ENCODE measurements around the gene DNER.
"Not testable (repeated sequence)": the region's sequence is repeated elsewhere in the genome, so short reads cannot be mapped to it uniquely, and the experiment has no call there.

Gene DNER

GRCh38 chr2:229616433-229616832 is 97.9 kb downstream of the DNER start:
- no peak for DNase-seq

DNA sequence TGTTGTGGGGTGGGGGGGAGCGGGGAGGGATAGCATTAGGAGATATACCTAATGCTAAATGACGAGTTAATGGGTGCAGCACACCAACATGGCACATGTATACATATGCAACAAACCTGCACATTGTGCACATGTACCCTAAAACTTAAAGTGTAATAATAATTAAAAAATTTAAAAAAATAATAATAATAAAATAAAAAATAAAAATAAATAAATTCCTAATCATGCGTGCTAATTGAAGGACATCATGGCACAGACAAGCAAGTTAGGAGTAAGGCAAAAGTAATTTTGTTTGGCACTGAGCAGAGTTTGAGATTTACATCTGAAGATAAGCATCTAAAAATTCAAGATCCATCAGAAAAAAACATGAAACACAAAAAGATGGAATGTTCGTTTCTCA is 100.3 kb downstream of the DNER start:
- DNase-seq = not testable (repeated sequence)

DNA sequence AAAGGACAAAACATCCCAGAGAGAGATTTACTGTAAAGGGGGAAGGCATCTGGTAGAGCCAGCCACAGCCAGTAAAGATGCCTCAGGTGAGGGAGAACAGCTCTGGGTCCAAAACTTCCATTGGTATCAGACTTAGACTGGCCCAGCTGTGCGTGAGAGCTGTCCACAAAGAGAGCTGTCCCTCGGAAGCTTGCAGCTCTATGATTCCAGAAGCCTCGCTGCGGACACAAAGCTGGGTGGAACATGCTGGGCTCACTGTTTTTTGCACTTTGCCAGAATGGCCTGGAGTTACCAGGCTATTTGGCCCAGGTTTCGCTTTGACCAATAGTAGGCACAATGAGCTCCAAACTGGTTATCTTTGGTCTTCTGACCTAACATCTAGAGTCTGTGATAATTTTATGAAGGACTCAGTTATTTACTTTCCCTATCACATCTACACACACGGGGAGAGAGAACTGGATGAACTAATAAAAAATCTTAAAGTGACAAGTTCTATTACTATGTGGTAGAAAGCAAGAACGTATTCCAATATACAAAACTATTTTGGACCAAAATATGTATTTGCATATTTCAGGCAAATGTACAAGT is 101.9 kb downstream of the DNER start:
- DNase-seq = no peak

- DNase-seq = no peak
Observed at GRCh38 chr2:229611360-229611759, 103.0 kb downstream of the DNER start.

DNA sequence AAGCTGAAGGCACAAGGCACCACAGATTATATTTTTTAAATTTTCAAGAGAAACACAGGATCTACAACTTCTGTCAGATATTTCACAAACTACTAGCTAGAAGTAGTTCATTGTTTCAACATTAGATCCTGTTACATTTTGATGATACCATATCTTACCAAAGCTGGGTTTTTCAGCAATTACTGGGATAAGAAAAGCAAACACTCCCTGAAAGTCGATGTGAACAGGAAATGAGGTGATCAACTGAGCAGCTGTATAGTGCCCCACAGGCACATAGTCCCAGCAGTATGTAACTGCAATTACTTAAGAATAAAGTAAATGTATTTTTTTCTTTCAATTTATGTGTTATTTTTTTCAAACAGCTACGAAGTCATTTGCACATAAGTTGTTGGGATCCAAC is 103.5 kb downstream of the DNER start:
- no peak for DNase-seq

DNA sequence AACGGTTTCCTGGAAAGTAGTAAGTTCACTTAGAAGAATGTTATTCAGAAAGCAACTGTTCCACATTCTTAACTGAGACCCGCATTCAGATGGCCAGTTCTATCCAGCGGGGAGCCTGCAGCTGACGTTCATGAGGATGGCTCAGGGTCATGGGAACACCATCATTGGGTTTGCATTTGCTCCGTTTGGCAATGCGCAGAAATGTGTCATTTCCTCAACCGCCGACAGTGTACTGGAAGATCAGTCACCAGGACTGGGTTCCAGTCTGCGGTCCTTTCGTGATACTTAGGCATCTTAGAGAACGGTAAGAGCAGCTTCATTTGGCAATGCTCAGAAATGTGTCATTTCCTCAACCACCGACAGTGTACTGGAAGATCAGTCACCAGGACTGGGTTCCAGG is 104.0 kb downstream of the DNER start:
- no peak for DNase-seq

- DNase-seq = no peak
Observed at GRCh38 chr2:229601936-229602335, 112.4 kb downstream of the DNER start.

DNA sequence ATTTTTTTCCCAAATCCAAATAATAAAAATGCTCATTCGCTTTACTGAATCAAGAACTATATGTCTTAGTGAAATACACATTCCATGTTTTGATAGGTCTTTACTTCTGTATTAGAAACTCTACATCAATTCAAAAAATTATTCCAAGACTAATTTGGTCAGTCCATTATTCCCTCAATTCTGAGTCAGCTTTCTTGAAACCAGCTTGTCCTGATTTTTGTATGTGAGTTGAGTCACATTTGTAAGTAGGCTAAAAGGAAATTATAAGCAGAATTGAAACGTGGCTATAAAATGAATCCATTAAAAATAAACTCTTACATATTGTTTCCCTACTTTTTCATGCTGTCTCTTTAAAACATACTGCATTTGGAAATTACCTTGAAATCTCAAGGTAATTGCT is 113.0 kb downstream of the DNER start:
- DNase-seq = no peak

DNA sequence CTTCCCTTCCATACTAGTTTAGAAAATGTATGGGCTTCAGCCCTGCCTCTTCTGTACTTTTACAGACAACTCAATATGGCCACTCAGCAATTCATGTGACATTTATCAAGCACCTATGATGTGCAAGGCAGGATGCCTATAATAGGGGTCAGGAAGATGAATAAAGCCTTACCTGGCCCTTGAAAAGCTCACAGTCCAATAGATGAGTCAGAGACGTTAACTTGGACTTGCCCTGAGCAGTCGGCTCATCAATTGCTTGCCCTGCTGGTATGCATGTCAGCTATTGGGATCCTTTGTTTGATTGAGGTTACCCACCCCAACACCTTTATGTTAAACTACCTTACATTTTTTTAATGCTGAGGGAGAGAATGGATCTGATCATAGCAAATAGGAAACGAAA is 116.1 kb downstream of the DNER start:
- no peak for DNase-seq

DNA sequence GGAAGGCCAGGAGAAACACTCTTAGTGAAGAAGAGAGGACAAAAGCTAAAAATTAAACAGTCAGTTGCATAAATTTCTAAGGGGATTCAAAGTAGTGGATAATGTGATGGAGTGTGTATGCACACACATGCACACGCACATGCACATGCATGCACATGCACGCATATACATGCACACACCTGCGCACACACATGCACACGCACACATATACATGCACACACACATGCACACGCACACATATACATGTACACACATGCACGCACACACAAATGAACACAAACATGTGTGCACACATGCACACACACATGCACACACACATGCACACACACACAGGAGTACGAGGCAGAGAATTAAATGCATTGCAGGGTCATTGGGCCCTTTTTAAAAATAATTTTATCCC is 117.6 kb downstream of the DNER start:
- no peak for DNase-seq

DNA sequence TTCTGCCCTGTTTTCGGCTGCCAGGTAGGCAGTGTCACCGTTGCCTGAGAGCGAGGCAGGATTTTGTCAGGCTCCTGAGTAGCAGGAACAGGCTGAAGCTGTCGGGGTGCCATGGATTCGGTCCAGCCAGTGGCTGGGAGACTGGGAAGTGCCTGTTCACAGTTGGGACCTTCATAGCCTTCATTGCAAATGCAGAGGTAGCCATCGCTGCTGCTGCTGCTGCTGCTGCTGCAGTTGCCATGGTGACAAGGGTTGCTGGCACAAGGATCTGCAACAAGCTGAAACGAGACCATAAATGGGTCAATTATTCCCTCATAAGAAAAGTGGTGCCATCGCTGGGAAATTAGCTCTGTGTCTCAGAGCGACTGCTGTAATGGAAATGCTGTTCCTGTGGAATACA is 122.7 kb downstream of the DNER start:
- no peak for DNase-seq

DNA sequence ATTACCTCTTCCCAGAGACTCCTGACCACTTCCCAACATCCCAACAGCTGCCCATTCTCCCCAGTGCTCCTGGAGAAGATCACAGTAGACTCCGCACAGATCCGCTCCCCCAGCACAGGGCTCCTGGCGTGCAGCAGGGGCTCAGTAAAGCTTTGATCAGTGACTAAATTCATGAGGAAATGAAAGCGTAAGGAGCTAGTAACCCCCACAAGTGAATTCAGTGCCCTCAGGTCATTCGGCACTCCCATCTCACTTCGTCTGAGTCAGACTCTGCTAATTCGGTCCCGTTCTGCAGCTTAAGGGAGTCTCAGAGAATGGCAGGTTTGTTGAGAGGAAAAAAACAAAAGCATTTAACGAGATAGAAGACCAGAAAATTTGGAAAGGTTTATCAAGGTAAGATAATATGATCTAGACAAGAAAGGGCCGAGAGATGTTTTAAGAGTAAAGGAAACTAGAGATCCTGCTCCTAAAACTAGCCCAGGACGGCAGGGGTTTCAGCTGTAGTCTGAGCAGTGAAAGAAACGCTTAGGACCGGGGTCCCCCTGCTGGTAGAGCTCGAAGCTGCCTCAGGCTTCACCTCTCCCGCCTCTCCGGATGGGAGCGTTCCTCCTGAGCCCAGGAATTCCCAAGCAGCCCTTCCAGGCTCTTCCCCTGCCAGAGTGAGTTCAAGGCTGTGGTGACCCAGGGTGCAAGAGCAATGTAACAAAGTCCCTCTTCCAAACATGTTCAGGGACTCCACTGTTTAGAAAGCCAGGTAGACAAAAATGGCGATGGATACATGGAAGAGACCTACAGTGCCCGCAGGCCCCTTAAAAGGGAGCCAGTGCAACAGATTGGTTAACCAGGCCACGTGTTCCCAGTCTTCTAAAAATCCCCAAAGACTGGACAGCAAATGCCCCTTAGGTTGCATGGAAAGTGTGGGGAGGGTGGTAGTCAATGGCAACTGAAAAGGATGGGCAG is 127.3 kb downstream of the DNER start:
- DNase-seq = peak; percentile 59

GRCh38 chr2:229586012-229586411 is 128.3 kb downstream of the DNER start:
- DNase-seq = no peak

DNA sequence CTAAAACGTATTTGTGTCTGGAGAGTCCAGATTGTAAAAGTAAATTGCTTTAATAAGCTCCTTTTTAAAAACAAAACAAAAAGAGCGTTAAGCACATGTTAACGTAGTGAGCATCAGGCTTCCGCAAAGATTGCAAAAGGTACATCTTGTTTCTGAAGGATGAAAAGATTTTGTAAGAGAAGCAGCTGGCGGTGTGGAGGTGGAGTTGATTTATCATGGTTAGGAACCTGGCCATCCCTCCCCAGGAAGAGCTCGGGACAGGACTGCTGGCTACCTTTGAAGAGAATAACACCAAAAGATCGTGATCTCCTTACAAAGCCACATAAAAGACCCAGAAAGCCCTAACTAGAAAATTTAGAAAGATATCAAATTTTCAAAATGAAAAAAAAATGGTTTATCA is 132.2 kb downstream of the DNER start:
- no peak for DNase-seq

GRCh38 chr2:229578052-229578846 is 136.1 kb downstream of the DNER start:
- DNase-seq = no peak

- no peak for DNase-seq
Observed at GRCh38 chr2:229575569-229576315, 138.6 kb downstream of the DNER start.

DNA sequence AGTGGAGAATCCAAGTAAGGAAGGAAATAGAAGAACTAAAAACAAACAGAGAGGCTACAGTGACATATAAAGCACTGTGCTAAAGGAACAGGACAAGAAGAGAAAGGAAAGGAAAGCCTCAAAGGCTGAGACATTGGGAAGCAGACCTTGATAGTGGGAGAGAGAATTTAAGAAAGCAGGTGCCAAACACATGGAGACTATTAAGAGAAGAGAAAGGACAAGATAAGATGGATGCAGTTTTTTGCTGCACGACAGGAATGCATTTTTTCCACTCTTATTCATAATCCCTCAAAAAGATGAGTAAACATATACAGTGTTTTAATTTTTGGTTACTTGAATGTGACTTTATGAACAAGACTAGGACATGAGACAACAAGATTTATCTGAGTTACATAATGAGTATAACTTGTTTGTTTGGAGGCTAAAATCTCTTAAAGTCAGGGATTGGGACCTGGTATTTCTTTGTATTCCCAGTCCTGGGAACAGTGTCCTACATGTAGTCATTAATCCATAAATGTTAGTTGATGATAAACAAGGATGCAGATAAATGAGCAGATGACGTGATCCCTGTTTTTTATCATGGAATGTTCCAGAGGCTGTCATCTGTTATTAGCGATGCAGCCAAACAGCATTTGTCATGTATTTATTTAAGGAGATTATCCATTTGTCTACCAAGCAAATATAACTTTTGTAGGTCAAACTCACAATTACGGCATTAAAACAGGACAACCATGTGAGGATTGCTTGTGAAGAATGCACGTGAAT is 141.7 kb downstream of the DNER start:
- no peak for DNase-seq

GRCh38 chr2:229571243-229571642 is 143.1 kb downstream of the DNER start:
- DNase-seq = no peak

DNA sequence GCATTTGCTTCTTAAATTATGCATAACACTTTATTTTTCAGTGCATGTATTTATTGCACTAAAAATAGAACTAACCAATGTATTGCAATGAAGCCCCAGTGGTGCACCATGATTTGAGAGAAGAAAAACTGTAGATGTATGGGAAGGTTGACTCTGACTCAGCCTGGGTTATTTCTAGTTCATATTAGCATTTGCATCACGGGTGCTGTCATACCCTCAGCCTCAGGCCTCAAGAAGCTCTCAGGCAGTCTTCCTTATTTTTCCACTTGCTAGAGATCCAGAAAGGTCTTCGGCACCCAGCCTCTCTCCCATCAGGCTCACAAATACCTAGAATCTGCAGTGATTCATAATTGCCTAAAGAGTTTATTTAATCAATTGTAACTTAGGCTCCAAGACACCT is 148.0 kb downstream of the DNER start:
- DNase-seq = no peak

GRCh38 chr2:229564300-229564907 is 150.0 kb downstream of the DNER start:
- DNase-seq = no peak

DNA sequence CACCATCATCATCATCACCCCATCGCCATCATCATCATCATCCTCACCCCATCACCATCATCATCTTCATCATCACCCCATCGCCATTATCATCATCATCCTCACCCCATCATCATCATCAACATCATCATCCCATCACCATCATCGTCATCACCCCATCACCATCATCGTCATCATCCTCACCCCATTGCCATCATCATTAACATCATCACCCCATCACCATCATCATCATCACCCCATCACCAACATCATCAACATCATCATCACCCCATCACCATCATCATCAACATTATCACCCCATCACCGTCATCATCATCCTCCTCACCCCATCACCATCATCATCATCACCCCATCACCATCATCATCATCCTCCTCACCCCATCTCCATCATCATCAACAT is 151.0 kb downstream of the DNER start:
- DNase-seq = no peak
